HepG2 (cell line): ENCODE data around the gene HSD17B2. TPM values are rescaled to one million over a fixed set of nuclear protein-coding genes. Genes with fewer than 3 reads are reported as not detected.

Experiments used
- ATF6 ChIP-seq: sonication (generic); formaldehyde crosslinking; conservative IDR thresholded peaks from 2 replicates; pipeline ENCODE4 v1.4.0; 2020; ENCODE audit warnings: missing genetic modification reagents
- FOXP4 ChIP-seq: sonication (generic); formaldehyde crosslinking; IDR thresholded peaks from 2 replicates; pipeline ENCODE4 v1.4.0; 2020; ENCODE audit warnings: missing genetic modification reagents
- GABPA ChIP-seq, 2 experiments: IDR thresholded peaks; 2 replicates each; pipeline ENCODE4 v1.6.1; 2011 to 2016; ENCODE audit warnings: low read depth in 2 of 2, low read length in 1 of 2, missing biosample characterization in 1 of 2, missing genetic modification characterization in 1 of 2
- GLI4 ChIP-seq: sonication (generic); formaldehyde crosslinking; IDR thresholded peaks from 2 replicates; pipeline ENCODE4 v1.5.1; 2020; ENCODE audit warnings: missing genetic modification reagents, mild to moderate bottlenecking, moderate library complexity, borderline replicate concordance
- SNAI1 ChIP-seq: sonication (generic); formaldehyde crosslinking; IDR thresholded peaks from 2 replicates; pipeline ENCODE4 v1.5.0; 2020; ENCODE audit warnings: mild to moderate bottlenecking, missing genetic modification reagents, borderline replicate concordance
- ZNF24 ChIP-seq: fragments of 450-650 bp; IDR thresholded peaks from 2 replicates; pipeline ENCODE4 v1.6.1; 2017; ENCODE audit warnings: antibody characterized with exemption, mild to moderate bottlenecking
- ZNF549 ChIP-seq: sonication (generic); formaldehyde crosslinking; IDR thresholded peaks from 2 replicates; pipeline ENCODE4 v1.5.0; 2020; ENCODE audit warnings: missing genetic modification reagents
- ZSCAN20 ChIP-seq: sonication (generic); formaldehyde crosslinking; IDR thresholded peaks from 2 replicates; pipeline ENCODE4 v1.4.0; 2020; ENCODE audit warnings: missing genetic modification reagents, mild to moderate bottlenecking, borderline replicate concordance
- polyA plus RNA-seq, 8 experiments: library from polyadenylated mRNA; depleted of rRNA in 3 of 8; stranded (reverse) in 7 of 8; unstranded in 1 of 8; fragments of >200 nt; fragmentation: Illumina TruSeq in 4 of 8; extraction: Trizol in 4 of 8; gene quantifications; 2 replicates each; pipeline versions ENCODE4 v1.2.1 to v1.2.3, GENCODE V29; 2011 to 2016; ENCODE audit warnings: low read depth in 4 of 8, missing spikeins in 1 of 8, mixed read lengths in 1 of 8; ENCODE audit not compliant: insufficient read depth in 1 of 8
- total RNA-seq, 5 experiments: library from RNA; depleted of rRNA; stranded (reverse); fragments of >200 nt; fragmentation: Illumina TruSeq; extraction: Trizol; gene quantifications; 2 replicates each; pipeline ENCODE4 v1.2.3, GENCODE V29; 2016; ENCODE audit warnings: low read depth in 1 of 5
- TF ChIP-seq, protein P1 (sequence below): sonication (generic); formaldehyde crosslinking; IDR thresholded peaks from 2 replicates; pipeline ENCODE4 v1.4.0; 2020; ENCODE audit warnings: missing genetic modification reagents, mild to moderate bottlenecking, borderline replicate concordance
- TF ChIP-seq, protein P2 (sequence below): sonication (generic); formaldehyde crosslinking; IDR thresholded peaks from 2 replicates; pipeline ENCODE4 v1.8.0; 2022; ENCODE audit warnings: missing genetic modification reagents, mild to moderate bottlenecking, moderate library complexity, borderline replicate concordance
- TF ChIP-seq, protein P3 (sequence below): sonication (generic); formaldehyde crosslinking; IDR thresholded peaks from 2 replicates; pipeline ENCODE4 v1.4.0; 2020; ENCODE audit warnings: missing genetic modification reagents
- TF ChIP-seq, protein P4 (sequence below): sonication (generic); formaldehyde crosslinking; IDR thresholded peaks from 2 replicates; pipeline ENCODE4 v1.8.1; 2023; ENCODE audit warnings: mild to moderate bottlenecking, moderate library complexity, missing genetic modification reagents

The HSD17B2 gene
- total and polyA plus RNA-seq, 2 of the 13 experiments (the other 11 are each of a cell fraction or from before 2014, with no cell fraction given) = 26.3 to 69.3 TPM

DNA sequence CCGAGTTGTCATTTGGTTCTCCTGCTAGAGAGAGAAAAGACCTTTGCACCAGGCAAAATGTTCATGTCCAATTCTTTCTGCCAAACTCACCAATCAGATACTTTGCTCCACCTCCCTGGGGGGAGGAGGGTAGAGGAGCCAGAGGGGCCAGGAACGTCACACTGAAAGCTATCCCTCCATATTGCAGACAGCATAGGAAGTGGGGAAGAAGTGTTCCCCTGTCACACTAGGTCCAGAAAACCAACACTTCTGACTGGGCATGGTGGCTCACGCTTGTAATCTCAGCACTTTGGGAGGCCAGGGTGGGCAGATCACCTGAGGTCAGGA lies 9.5 kb downstream of the HSD17B2 start (continued):
- TF ChIP-seq, protein P1, sequence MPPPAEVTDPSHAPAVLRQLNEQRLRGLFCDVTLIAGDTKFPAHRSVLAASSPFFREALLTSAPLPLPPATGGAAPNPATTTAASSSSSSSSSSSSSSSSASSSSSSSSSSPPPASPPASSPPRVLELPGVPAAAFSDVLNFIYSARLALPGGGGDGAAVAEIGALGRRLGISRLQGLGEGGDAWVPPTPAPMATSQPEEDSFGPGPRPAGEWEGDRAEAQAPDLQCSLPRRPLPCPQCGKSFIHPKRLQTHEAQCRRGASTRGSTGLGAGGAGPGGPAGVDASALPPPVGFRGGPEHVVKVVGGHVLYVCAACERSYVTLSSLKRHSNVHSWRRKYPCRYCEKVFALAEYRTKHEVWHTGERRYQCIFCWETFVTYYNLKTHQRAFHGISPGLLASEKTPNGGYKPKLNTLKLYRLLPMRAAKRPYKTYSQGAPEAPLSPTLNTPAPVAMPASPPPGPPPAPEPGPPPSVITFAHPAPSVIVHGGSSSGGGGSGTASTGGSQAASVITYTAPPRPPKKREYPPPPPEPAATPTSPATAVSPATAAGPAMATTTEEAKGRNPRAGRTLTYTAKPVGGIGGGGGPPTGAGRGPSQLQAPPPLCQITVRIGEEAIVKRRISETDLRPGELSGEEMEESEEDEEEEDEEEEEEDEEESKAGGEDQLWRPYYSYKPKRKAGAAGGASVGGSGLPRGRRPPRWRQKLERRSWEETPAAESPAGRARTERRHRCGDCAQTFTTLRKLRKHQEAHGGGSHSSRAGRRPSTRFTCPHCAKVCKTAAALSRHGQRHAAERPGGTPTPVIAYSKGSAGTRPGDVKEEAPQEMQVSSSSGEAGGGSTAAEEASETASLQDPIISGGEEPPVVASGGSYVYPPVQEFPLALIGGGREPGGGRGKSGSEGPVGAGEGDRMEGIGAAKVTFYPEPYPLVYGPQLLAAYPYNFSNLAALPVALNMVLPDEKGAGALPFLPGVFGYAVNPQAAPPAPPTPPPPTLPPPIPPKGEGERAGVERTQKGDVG (CRISPR knock-in tag) = no peak
- no peak for TF ChIP-seq FOXP4
- no peak for TF ChIP-seq SNAI1
- TF ChIP-seq GLI4 = no peak
- no peak for TF ChIP-seq ZNF549
- TF ChIP-seq, protein P2, sequence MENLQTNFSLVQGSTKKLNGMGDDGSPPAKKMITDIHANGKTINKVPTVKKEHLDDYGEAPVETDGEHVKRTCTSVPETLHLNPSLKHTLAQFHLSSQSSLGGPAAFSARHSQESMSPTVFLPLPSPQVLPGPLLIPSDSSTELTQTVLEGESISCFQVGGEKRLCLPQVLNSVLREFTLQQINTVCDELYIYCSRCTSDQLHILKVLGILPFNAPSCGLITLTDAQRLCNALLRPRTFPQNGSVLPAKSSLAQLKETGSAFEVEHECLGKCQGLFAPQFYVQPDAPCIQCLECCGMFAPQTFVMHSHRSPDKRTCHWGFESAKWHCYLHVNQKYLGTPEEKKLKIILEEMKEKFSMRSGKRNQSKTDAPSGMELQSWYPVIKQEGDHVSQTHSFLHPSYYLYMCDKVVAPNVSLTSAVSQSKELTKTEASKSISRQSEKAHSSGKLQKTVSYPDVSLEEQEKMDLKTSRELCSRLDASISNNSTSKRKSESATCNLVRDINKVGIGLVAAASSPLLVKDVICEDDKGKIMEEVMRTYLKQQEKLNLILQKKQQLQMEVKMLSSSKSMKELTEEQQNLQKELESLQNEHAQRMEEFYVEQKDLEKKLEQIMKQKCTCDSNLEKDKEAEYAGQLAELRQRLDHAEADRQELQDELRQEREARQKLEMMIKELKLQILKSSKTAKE = no peak
- TF ChIP-seq, protein P3, sequence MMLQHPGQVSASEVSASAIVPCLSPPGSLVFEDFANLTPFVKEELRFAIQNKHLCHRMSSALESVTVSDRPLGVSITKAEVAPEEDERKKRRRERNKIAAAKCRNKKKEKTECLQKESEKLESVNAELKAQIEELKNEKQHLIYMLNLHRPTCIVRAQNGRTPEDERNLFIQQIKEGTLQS (CRISPR knock-in tag) = no peak
- peak; percentile 69 for TF ChIP-seq GABPA (IDR thresholded peaks at IDR 0.05; ENCODE audit: low read depth, low read length)
- TF ChIP-seq GABPA (CRISPR knock-in tag; IDR thresholded peaks at IDR 0.05; ENCODE audit: low read depth) = peak; percentile 91
- TF ChIP-seq, protein P4, sequence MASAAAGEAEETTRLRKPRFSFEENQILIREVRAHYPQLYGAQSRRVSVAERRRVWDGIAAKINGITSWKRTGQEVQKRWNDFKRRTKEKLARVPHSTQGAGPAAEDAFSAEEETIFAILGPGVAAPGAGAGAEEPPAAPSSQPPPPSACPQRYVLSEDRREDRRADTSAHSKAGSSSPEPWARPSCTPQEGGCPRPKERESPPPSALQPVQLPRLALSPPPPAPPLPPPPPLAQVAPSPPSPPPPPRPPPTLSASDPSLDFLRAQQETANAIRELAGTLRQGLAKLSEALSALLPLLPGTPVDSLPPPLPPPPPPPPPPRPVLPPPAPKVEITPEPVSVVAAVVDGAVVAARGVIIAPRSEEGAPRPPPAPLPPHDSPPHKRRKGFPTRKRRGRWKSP = no peak
- TF ChIP-seq ZNF24 = no peak
- TF ChIP-seq ZSCAN20 (CRISPR knock-in tag) = no peak
- no peak for TF ChIP-seq ATF6
